Neural progenitor cell (in vitro differentiated cells): ENCODE measurements around the gene ACD.

ENCODE experiments used
- CTCF ChIP-seq: fragments of 200-600 bp; sonication (generic); IDR thresholded peaks from 2 replicates; pipeline ENCODE4 v1.5.1; 2017; ENCODE audit warnings: antibody characterized with exemption, mild to moderate bottlenecking
- EZH2 ChIP-seq: fragments of 200-600 bp; sonication (generic); IDR thresholded peaks from 2 replicates; pipeline ENCODE4 v1.6.1; 2017; ENCODE audit warnings: antibody characterized with exemption, mild to moderate bottlenecking, moderate library complexity
- EZH2phosphoT487 ChIP-seq: fragments of 200-600 bp; sonication (generic); IDR thresholded peaks from 2 replicates; pipeline ENCODE4 v1.6.1; 2017; ENCODE audit warnings: antibody characterized with exemption

GRCh38 chr16:67676516-67676915 lies 16.5 kb upstream of the ACD start:
- TF ChIP-seq CTCF: no peak
- TF ChIP-seq EZH2: no peak
- TF ChIP-seq EZH2phosphoT487: no peak
